Measurements from ENCODE around the gene CLSTN2.

DNA sequence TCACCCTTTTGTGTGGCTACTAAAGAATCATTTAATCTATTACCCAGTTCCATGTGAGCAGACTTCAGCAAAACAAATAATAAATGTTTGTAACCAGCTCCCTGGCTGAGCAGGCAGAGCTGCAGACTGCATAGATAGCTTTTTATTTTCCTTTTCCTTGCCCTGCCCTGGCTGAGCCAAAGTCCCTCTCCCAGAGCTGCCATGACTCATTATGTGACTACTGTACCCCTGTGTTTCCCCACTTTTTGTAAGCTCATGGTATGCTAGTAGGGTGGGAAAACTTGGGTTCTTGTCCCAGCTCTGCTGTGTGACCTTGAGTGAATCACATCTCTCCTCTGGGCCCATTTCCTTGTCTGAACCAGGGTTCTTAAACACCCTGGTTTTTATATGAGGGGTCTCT lies 127.5 kb downstream of the CLSTN2 start:
- TF ChIP-seq, protein P1, sequence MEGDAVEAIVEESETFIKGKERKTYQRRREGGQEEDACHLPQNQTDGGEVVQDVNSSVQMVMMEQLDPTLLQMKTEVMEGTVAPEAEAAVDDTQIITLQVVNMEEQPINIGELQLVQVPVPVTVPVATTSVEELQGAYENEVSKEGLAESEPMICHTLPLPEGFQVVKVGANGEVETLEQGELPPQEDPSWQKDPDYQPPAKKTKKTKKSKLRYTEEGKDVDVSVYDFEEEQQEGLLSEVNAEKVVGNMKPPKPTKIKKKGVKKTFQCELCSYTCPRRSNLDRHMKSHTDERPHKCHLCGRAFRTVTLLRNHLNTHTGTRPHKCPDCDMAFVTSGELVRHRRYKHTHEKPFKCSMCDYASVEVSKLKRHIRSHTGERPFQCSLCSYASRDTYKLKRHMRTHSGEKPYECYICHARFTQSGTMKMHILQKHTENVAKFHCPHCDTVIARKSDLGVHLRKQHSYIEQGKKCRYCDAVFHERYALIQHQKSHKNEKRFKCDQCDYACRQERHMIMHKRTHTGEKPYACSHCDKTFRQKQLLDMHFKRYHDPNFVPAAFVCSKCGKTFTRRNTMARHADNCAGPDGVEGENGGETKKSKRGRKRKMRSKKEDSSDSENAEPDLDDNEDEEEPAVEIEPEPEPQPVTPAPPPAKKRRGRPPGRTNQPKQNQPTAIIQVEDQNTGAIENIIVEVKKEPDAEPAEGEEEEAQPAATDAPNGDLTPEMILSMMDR (IDR thresholded peaks at IDR 0.05; ENCODE audit: low read depth, low read length, missing input control) = no peak
- TF ChIP-seq TAF1 (conservative IDR thresholded peaks at IDR 0.05) (no peak), EGR1 (IDR thresholded peaks at IDR 0.05; ENCODE audit: low read depth in 2 of 2) (no peak), RAD21 (IDR thresholded peaks at IDR 0.05) (no peak), RXRA (IDR thresholded peaks at IDR 0.05) (no peak), GABPA (IDR thresholded peaks at IDR 0.05 in 1 of 2, conservative IDR thresholded peaks at IDR 0.05 in 1 of 2) (no peak), SP1 (IDR thresholded peaks at IDR 0.05) (no peak), YY1 (IDR thresholded peaks at IDR 0.05) (no peak), HNF4A (conservative IDR thresholded peaks at IDR 0.05) (no peak)
- TF ChIP-seq, protein P2, sequence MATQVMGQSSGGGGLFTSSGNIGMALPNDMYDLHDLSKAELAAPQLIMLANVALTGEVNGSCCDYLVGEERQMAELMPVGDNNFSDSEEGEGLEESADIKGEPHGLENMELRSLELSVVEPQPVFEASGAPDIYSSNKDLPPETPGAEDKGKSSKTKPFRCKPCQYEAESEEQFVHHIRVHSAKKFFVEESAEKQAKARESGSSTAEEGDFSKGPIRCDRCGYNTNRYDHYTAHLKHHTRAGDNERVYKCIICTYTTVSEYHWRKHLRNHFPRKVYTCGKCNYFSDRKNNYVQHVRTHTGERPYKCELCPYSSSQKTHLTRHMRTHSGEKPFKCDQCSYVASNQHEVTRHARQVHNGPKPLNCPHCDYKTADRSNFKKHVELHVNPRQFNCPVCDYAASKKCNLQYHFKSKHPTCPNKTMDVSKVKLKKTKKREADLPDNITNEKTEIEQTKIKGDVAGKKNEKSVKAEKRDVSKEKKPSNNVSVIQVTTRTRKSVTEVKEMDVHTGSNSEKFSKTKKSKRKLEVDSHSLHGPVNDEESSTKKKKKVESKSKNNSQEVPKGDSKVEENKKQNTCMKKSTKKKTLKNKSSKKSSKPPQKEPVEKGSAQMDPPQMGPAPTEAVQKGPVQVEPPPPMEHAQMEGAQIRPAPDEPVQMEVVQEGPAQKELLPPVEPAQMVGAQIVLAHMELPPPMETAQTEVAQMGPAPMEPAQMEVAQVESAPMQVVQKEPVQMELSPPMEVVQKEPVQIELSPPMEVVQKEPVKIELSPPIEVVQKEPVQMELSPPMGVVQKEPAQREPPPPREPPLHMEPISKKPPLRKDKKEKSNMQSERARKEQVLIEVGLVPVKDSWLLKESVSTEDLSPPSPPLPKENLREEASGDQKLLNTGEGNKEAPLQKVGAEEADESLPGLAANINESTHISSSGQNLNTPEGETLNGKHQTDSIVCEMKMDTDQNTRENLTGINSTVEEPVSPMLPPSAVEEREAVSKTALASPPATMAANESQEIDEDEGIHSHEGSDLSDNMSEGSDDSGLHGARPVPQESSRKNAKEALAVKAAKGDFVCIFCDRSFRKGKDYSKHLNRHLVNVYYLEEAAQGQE (IDR thresholded peaks at IDR 0.05) = no peak
- TF ChIP-seq, protein P3, sequence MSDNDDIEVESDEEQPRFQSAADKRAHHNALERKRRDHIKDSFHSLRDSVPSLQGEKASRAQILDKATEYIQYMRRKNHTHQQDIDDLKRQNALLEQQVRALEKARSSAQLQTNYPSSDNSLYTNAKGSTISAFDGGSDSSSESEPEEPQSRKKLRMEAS (IDR thresholded peaks at IDR 0.05) = no peak
- TF ChIP-seq, protein P4, sequence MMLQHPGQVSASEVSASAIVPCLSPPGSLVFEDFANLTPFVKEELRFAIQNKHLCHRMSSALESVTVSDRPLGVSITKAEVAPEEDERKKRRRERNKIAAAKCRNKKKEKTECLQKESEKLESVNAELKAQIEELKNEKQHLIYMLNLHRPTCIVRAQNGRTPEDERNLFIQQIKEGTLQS (IDR thresholded peaks at IDR 0.05) = no peak
- TF ChIP-seq, protein P5, sequence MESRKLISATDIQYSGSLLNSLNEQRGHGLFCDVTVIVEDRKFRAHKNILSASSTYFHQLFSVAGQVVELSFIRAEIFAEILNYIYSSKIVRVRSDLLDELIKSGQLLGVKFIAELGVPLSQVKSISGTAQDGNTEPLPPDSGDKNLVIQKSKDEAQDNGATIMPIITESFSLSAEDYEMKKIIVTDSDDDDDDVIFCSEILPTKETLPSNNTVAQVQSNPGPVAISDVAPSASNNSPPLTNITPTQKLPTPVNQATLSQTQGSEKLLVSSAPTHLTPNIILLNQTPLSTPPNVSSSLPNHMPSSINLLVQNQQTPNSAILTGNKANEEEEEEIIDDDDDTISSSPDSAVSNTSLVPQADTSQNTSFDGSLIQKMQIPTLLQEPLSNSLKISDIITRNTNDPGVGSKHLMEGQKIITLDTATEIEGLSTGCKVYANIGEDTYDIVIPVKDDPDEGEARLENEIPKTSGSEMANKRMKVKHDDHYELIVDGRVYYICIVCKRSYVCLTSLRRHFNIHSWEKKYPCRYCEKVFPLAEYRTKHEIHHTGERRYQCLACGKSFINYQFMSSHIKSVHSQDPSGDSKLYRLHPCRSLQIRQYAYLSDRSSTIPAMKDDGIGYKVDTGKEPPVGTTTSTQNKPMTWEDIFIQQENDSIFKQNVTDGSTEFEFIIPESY (IDR thresholded peaks at IDR 0.05) = no peak
